Transverse colon (tissue), 4 donors: ENCODE results near the gene MAP3K14. TPM values are rescaled to one million over a fixed set of nuclear protein-coding genes. Genes with fewer than 3 reads are reported as not detected.
A peak's percentile ranks its signal among the peaks of the same experiment; 100 is the strongest.

ENCODE experiments used
- DNase-seq: peaks from one replicate; pipeline ENCODE4 v3.0.0-alpha.2; 2019
- H3K27ac ChIP-seq, 4 donors: fragments of 200-600 bp; sonication (generic); 2 replicates each; pipeline ENCODE4 v1.5.1; 2016 to 2018; ENCODE audit warnings: inconsistent platforms in 4 of 4
- H3K27me3 ChIP-seq: fragments of 200-600 bp; sonication (generic); 2 replicates; pipeline ENCODE4 v1.5.1; 2017; ENCODE audit warnings: inconsistent platforms
- H3K36me3 ChIP-seq, 4 donors: fragments of 200-600 bp; sonication (generic); 2 replicates each; pipeline ENCODE4 v1.5.1; 2017 to 2019; ENCODE audit warnings: inconsistent platforms in 4 of 4
- H3K4me1 ChIP-seq, 4 donors: fragments of 200-600 bp; sonication (generic); 2 replicates each; pipeline ENCODE4 v1.5.1; 2017 to 2020; ENCODE audit warnings: inconsistent platforms in 4 of 4
- H3K4me3 ChIP-seq, 4 donors: fragments of 200-600 bp; sonication (generic); 1 replicate in 1 of 4; 2 replicates in 3 of 4; pipeline versions ENCODE4 v1.5.1 to v1.6.1; 2017 to 2019; ENCODE audit warnings: inconsistent platforms in 4 of 4
- H3K9me3 ChIP-seq, 2 donors: fragments of 200-600 bp; sonication (generic); 2 replicates each; pipeline ENCODE4 v1.5.1; 2017 to 2019; ENCODE audit warnings: inconsistent platforms in 2 of 2
- CTCF ChIP-seq, 5 experiments: fragments of 200-600 bp in 3 of 5; fragments of 450-650 bp in 2 of 5; sonication (generic) in 3 of 5; IDR thresholded peaks; 1 replicate in 2 of 5; 2 replicates in 3 of 5; pipeline ENCODE4 v1.5.1; 2016 to 2017; ENCODE audit warnings: antibody characterized with exemption in 5 of 5, inconsistent platforms in 3 of 5, mild to moderate bottlenecking in 2 of 5, moderate library complexity in 1 of 5
- EP300 ChIP-seq: sonication (generic); formaldehyde crosslinking; IDR thresholded peaks from one replicate; pipeline ENCODE4 v1.6.1; 2017; ENCODE audit warnings: antibody characterized with exemption, low read depth
- POLR2A ChIP-seq: fragments of 450-650 bp; IDR thresholded peaks from one replicate; pipeline ENCODE4 v1.6.1; 2016; ENCODE audit warnings: antibody characterized with exemption, mild to moderate bottlenecking, moderate library complexity
- POLR2AphosphoS5 ChIP-seq, 3 donors: sonication (generic); formaldehyde crosslinking; IDR thresholded peaks; one replicate each; pipeline ENCODE4 v1.6.1; 2016; ENCODE audit warnings: antibody characterized with exemption in 3 of 3
- WGBS, 2 donors: methylation state at CpG; one replicate each; pipeline ENCODE4 v1.1.5; 2018; ENCODE audit warnings: low coverage in 1 of 2; 5-methylcytosine and 5-hydroxymethylcytosine counted together
- in situ Hi-C, 4 donors: fragments of 200-750 bp; cut with MboI; loops; one replicate each; pipeline versions ENCODE4 v1.15.0 to v1.15.1; 2017; ENCODE audit warnings: low sequenced_read_pairs in 3 of 4, low pct_ligation_motif_present in 1 of 4, low pct_unique_long_range_greater_than_20kb in 1 of 4
- intact Hi-C: fragments of 100-400 bp; cut with DNase I; formaldehyde crosslinking; loops from one replicate; pipeline ENCODE4 v1.15.1; 2023; ENCODE audit warnings: low total_unique reads
- total RNA-seq, 4 donors: library from RNA; depleted of rRNA; stranded (reverse); fragments of >200 nt; gene quantifications; one replicate each; pipeline ENCODE4 v1.1.0, GENCODE V29; 2016

Gene MAP3K14
- total RNA-seq, 4 donors from 2014 or later: 13.0 to 33.7 (median 18.7) TPM

GRCh38 chr17:45309400-45309799 lies 7.4 kb downstream of the MAP3K14 start:
- Histone ChIP-seq H3K36me3 (no peaks in the 10 kb centered on the region), H3K4me3 (no peak overlapping the region), H3K27ac (peak overlapping the region; percentile 99 to 100 (median 100)), H3K9me3 (no peaks in the 10 kb centered on the region), H3K27me3 (no peaks in the 10 kb centered on the region), H3K4me1 (peaks cover 83 to 99% (median 94%) of the 10 kb centered on the region in 4 donors)
- no peak for DNase-seq
- TF ChIP-seq POLR2A (no peak), POLR2AphosphoS5 (IDR thresholded peaks at IDR 0.05) (no peak), CTCF (IDR thresholded peaks at IDR 0.05) (no peak), EP300 (no peak)
- in situ Hi-C loops (no loop called here), intact Hi-C loops (no loop called here)
- 79% methylated on average over 4 of the region's 4 CpGs; no CpG with 5 or more reads in 1 of the 2 donors for WGBS, 2 donors

- no peaks in the 10 kb centered on the region for H3K27me3 ChIP-seq
- DNase-seq: no peak
- in situ Hi-C loops: no loop called here
- intact Hi-C loops: no loop called here
- H3K4me1 ChIP-seq: peaks cover 78 to 94% (median 88%) of the 10 kb centered on the region in 4 donors
- no peaks in the 10 kb centered on the region for H3K9me3 ChIP-seq
- H3K27ac ChIP-seq: peak overlapping the region; percentile 99 to 100 (median 100)
- WGBS, 2 donors: 96 to 100% methylated on average over 2 to 5 of the region's 5 CpGs
- TF ChIP-seq POLR2AphosphoS5 (IDR thresholded peaks at IDR 0.05) (no peak), POLR2A (no peak), CTCF (IDR thresholded peaks at IDR 0.05) (no peak), EP300 (no peak)
- no peak overlapping the region for H3K4me3 ChIP-seq
- H3K36me3 ChIP-seq: no peaks in the 10 kb centered on the region
Observed at GRCh38 chr17:45308840-45309239, 8.0 kb downstream of the MAP3K14 start.

- H3K27ac ChIP-seq: peak overlapping the region; percentile 99 to 100 (median 100)
Observed at GRCh38 chr17:45308016-45308365, 8.8 kb downstream of the MAP3K14 start.

GRCh38 chr17:45307290-45308015 lies 9.4 kb downstream of the MAP3K14 start:
- Histone ChIP-seq H3K27ac (peak overlapping the region; percentile 99 to 100 (median 100)), H3K4me3 (no peak overlapping the region), H3K4me1 (peaks cover 77 to 93% (median 81%) of the 10 kb centered on the region in 4 donors), H3K27me3 (no peaks in the 10 kb centered on the region), H3K9me3 (no peaks in the 10 kb centered on the region), H3K36me3 (no peaks in the 10 kb centered on the region)
- in situ Hi-C loops (no loop called here), intact Hi-C loops (no loop called here)
- WGBS, 2 donors: 18 to 23% methylated on average over 4 to 9 of the region's 9 CpGs
- TF ChIP-seq EP300 (no peak), CTCF (IDR thresholded peaks at IDR 0.05) (no peak), POLR2AphosphoS5 (IDR thresholded peaks at IDR 0.05) (peak in 2 of 3 donors; percentile 58 to 67), POLR2A (no peak)
- DNase-seq: no peak

More at GRCh38 chr17:45308016-45308365, 8.8 kb downstream of the MAP3K14 start:
- in situ Hi-C loops (no loop called here), intact Hi-C loops (no loop called here)
- DNase-seq: no peak
- H3K27me3 ChIP-seq: no peaks in the 10 kb centered on the region
- peaks cover 77 to 93% (median 83%) of the 10 kb centered on the region in 4 donors for H3K4me1 ChIP-seq
- H3K36me3 ChIP-seq: no peaks in the 10 kb centered on the region
- 55% methylated on average over 6 of the region's 6 CpGs; no CpG with 5 or more reads in 1 of the 2 donors for WGBS, 2 donors
- no peak overlapping the region for H3K4me3 ChIP-seq
- no peaks in the 10 kb centered on the region for H3K9me3 ChIP-seq
- TF ChIP-seq POLR2AphosphoS5 (IDR thresholded peaks at IDR 0.05) (no peak), CTCF (IDR thresholded peaks at IDR 0.05) (no peak), POLR2A (no peak), EP300 (no peak)
